H1 (cell line): ENCODE measurements around the gene NEDD8. TPM values are rescaled to one million over a fixed set of nuclear protein-coding genes. Genes with fewer than 3 reads are reported as not detected.

Source experiments
- CTCF ChIA-PET: fragments of 300-600 bp; sonication (Branson Sonifier 250); formaldehyde crosslinking; loops from one replicate; lab custom pipeline; 2021; ENCODE audit not compliant: partially characterized antibody; lab: Charles Lee
- POLR2A ChIA-PET: fragments of 300-600 bp; sonication (Branson Sonifier 250); formaldehyde crosslinking; loops from one replicate; lab custom pipeline; 2021; ENCODE audit warnings: inconsistent platforms; ENCODE audit not compliant: partially characterized antibody; lab: Charles Lee
- DNase-seq, 2 experiments: peaks; one replicate each; pipeline versions ENCODE4 v3.0.0 to v3.0.0-alpha.2; 2010 to 2022; ENCODE audit warnings: low spot score in 2 of 2, low read depth in 1 of 2, mixed read lengths in 1 of 2
- FAIRE-seq: peaks from 2 replicates; lab custom pipeline; 2011; peaks lifted over from hg19 to GRCh38; lab: Jason Lieb, UNC
- H2AFZ ChIP-seq: 2 replicates; pipeline ENCODE4 v1.8.1; 2012; ENCODE audit warnings: low read length, inconsistent platforms
- H2AK5ac ChIP-seq: 2 replicates; pipeline ENCODE4 v1.6.1; 2013; ENCODE audit warnings: low read depth, low read length
- H2BK120ac ChIP-seq: replicated peaks from 2 replicates; pipeline ENCODE3; 2013; ENCODE audit warnings: low read depth, low read length, inconsistent platforms
- H2BK12ac ChIP-seq: 2 replicates; pipeline ENCODE4 v1.6.1; 2013; ENCODE audit warnings: low read depth, low read length
- H2BK15ac ChIP-seq: 2 replicates; pipeline ENCODE4 v1.6.1; 2013; ENCODE audit warnings: low read length
- H2BK20ac ChIP-seq: 2 replicates; pipeline ENCODE4 v1.6.1; 2013; ENCODE audit warnings: low read length
- H2BK5ac ChIP-seq: 2 replicates; pipeline ENCODE4 v1.6.1; 2013; ENCODE audit warnings: low read depth, low read length
- H3K14ac ChIP-seq: 2 replicates; pipeline ENCODE4 v1.6.1; 2013; ENCODE audit warnings: inconsistent platforms; ENCODE audit not compliant: insufficient read length
- H3K18ac ChIP-seq: 2 replicates; pipeline ENCODE4 v1.6.1; 2013; ENCODE audit warnings: low read length; ENCODE audit errors: extremely low read depth
- H3K23ac ChIP-seq: 2 replicates; pipeline ENCODE4 v1.6.1; 2013; ENCODE audit warnings: inconsistent platforms; ENCODE audit not compliant: insufficient read length
- H3K23me2 ChIP-seq: 2 replicates; pipeline ENCODE4 v1.6.1; 2013; ENCODE audit warnings: low read depth, low read length
- H3K27ac ChIP-seq: 2 replicates; pipeline ENCODE4 v1.6.1; 2011; ENCODE audit warnings: low read depth, low read length, inconsistent platforms
- H3K27me3 ChIP-seq, 4 experiments: replicated peaks in 1 of 4; 1 replicate in 1 of 4; 2 replicates in 3 of 4; pipeline versions ENCODE4 v1.6.1 to v1.8.1; 2011 to 2013; ENCODE audit warnings: low read length in 3 of 4, mild to moderate bottlenecking in 3 of 4, inconsistent platforms in 2 of 4, mixed read lengths in 2 of 4, moderate library complexity in 1 of 4; ENCODE audit not compliant: control insufficient read depth in 3 of 4, insufficient read depth in 3 of 4; ENCODE audit errors: extremely low read depth in 1 of 4
- H3K36me3 ChIP-seq, 4 experiments: 2 replicates each; pipeline versions ENCODE4 v1.6.1 to v1.8.1; 2011 to 2013; ENCODE audit warnings: mild to moderate bottlenecking in 4 of 4, low read length in 3 of 4, moderate library complexity in 2 of 4, control low read depth in 1 of 4, inconsistent platforms in 1 of 4; ENCODE audit not compliant: insufficient read depth in 4 of 4, control insufficient read depth in 2 of 4
- H3K4ac ChIP-seq: replicated peaks from 2 replicates; pipeline ENCODE3; 2013; ENCODE audit warnings: low read length, low read depth, mixed read lengths, inconsistent platforms; ENCODE audit not compliant: insufficient read length
- H3K4me1 ChIP-seq, 4 experiments: replicated peaks in 1 of 4; 1 replicate in 1 of 4; 2 replicates in 3 of 4; pipeline versions ENCODE4 v1.6.1 to v1.8.1; 2011 to 2013; ENCODE audit warnings: low read length in 3 of 4, inconsistent platforms in 2 of 4, mixed read lengths in 1 of 4; ENCODE audit not compliant: insufficient read depth in 4 of 4, control insufficient read depth in 3 of 4
- H3K4me2 ChIP-seq, 2 experiments: 2 replicates each; pipeline versions ENCODE4 v1.6.1 to v1.8.1; 2011 to 2013; ENCODE audit warnings: low read depth in 2 of 2, low read length in 2 of 2, control low read depth in 1 of 2, inconsistent platforms in 1 of 2, mild to moderate bottlenecking in 1 of 2; ENCODE audit not compliant: insufficient read depth in 1 of 2
- H3K4me3 ChIP-seq, 4 experiments: fragments of 200-600, 300-600 bp in 1 of 4; sonication (generic), shearing (Covaris generic), sonication (Bioruptor Twin) in 1 of 4; 2 replicates each; pipeline versions ENCODE4 v1.5.1 to v1.8.1; 2011 to 2016; ENCODE audit warnings: low read length in 4 of 4, low read depth in 3 of 4, control low read depth in 2 of 4, inconsistent platforms in 2 of 4, mild to moderate bottlenecking in 2 of 4, mixed read lengths in 1 of 4, moderate library complexity in 1 of 4; ENCODE audit not compliant: insufficient read depth in 2 of 4; ENCODE audit errors: extremely low read depth in 1 of 4
- H3K56ac ChIP-seq: replicated peaks from 2 replicates; pipeline ENCODE3; 2013; ENCODE audit warnings: low read depth, mild to moderate bottlenecking, mixed read lengths, low read length, inconsistent platforms; ENCODE audit not compliant: insufficient read length
- H3K79me1 ChIP-seq: 2 replicates; pipeline ENCODE4 v1.6.1; 2013; ENCODE audit warnings: low read depth, low read length, control low read depth
- H3K79me2 ChIP-seq, 2 experiments: 2 replicates each; pipeline versions ENCODE4 v1.6.1 to v1.8.1; 2012 to 2013; ENCODE audit warnings: low read length in 2 of 2, mild to moderate bottlenecking in 2 of 2, inconsistent platforms in 1 of 2; ENCODE audit not compliant: insufficient read depth in 2 of 2, control insufficient read depth in 1 of 2
- H3K9ac ChIP-seq, 4 experiments: replicated peaks in 1 of 4; 1 replicate in 1 of 4; 2 replicates in 3 of 4; pipeline versions ENCODE4 v1.6.1 to v1.8.1; 2011 to 2013; ENCODE audit warnings: low read depth in 3 of 4, low read length in 3 of 4, control low read depth in 2 of 4, mild to moderate bottlenecking in 2 of 4, moderate library complexity in 2 of 4, inconsistent platforms in 1 of 4; ENCODE audit errors: extremely low read depth in 1 of 4
- H3K9me3 ChIP-seq, 2 experiments: 2 replicates each; pipeline versions ENCODE4 v1.6.1 to v1.8.1; 2012 to 2013; ENCODE audit warnings: mild to moderate bottlenecking in 2 of 2, moderate library complexity in 2 of 2, control low read depth in 1 of 2, inconsistent platforms in 1 of 2, low read depth in 1 of 2, low read length in 1 of 2, mixed read lengths in 1 of 2; ENCODE audit not compliant: insufficient read depth in 2 of 2
- H4K20me1 ChIP-seq, 2 experiments: replicated peaks in 1 of 2; 2 replicates each; pipeline versions ENCODE3 to v1.8.1; 2011 to 2013; ENCODE audit warnings: inconsistent platforms in 2 of 2, low read length in 2 of 2, mild to moderate bottlenecking in 1 of 2; ENCODE audit not compliant: insufficient read depth in 2 of 2, control insufficient read depth in 1 of 2
- H4K5ac ChIP-seq: 2 replicates; pipeline ENCODE4 v1.6.1; 2013; ENCODE audit warnings: low read length, low read depth, mixed read lengths, inconsistent platforms; ENCODE audit not compliant: insufficient read length
- H4K8ac ChIP-seq: 2 replicates; pipeline ENCODE4 v1.8.0; 2013; ENCODE audit warnings: mild to moderate bottlenecking, moderate library complexity, low read length, inconsistent platforms; ENCODE audit not compliant: insufficient read depth; ENCODE audit errors: extremely low read depth
- H4K91ac ChIP-seq: replicated peaks from 2 replicates; pipeline ENCODE3; 2013; ENCODE audit warnings: low read length, mixed read lengths, inconsistent platforms; ENCODE audit not compliant: insufficient read length
- ASH2L ChIP-seq: fragments of 200-600, 300-600 bp; sonication (generic); IDR thresholded peaks from one replicate; pipeline ENCODE4 v1.7.1; 2017; ENCODE audit warnings: low read length
- SAP30 ChIP-seq: fragments of 300-600 bp; sonication (generic); IDR thresholded peaks from 2 replicates; pipeline ENCODE4 v1.7.1; 2012; ENCODE audit warnings: low read length, moderate library complexity, mild to moderate bottlenecking, inconsistent platforms; ENCODE audit not compliant: insufficient read depth, insufficient replicate concordance
- SP1 ChIP-seq: IDR thresholded peaks from 2 replicates; pipeline ENCODE4 v1.6.1; 2011; ENCODE audit warnings: low read depth, low read length
- SP2 ChIP-seq: IDR thresholded peaks from 2 replicates; pipeline ENCODE4 v1.6.1; 2012; ENCODE audit warnings: mild to moderate bottlenecking, low read length, inconsistent platforms
- TAF7 ChIP-seq: optimal IDR thresholded peaks from 2 replicates; pipeline ENCODE3; 2011; ENCODE audit warnings: low read depth, mild to moderate bottlenecking, inconsistent platforms, low read length, moderate library complexity, borderline replicate concordance
- TBP ChIP-seq: IDR thresholded peaks from 2 replicates; pipeline ENCODE4 v1.6.1; 2011; ENCODE audit warnings: low read depth, low read length, improper control_type of control experiment
- WGBS, 2 experiments: shearing (Covaris generic) in 1 of 2; methylation state at CpG; one replicate each; pipeline versions ENCODE4 v1.1.6 to v1.1.7; 2013 to 2015; ENCODE audit warnings: low lambda C conversion rate in 2 of 2, mixed read lengths in 2 of 2, inconsistent platforms in 1 of 2, low coverage in 1 of 2, missing lambda C conversion rate in 1 of 2; ENCODE audit not compliant: insufficient replicate concordance in 2 of 2, insufficient coverage in 1 of 2, insufficient read length in 1 of 2; ENCODE audit errors: extremely low coverage in 1 of 2, missing lambda C conversion rate in 1 of 2; 5-methylcytosine and 5-hydroxymethylcytosine counted together
- polyA plus RNA-seq, 7 experiments: library from polyadenylated mRNA; depleted of rRNA in 3 of 7; stranded (reverse) in 5 of 7; unstranded in 2 of 7; fragments of >200 nt in 5 of 7; fragments of 200-250 nt in 2 of 7; gene quantifications; 1 replicate in 5 of 7; 2 replicates in 1 of 7; 4 replicates in 1 of 7; pipeline versions ENCODE4 v1.2.1 to v1.2.3, GENCODE V29; 2011 to 2013; ENCODE audit warnings: missing spikeins in 2 of 7, mixed read lengths in 2 of 7
- total RNA-seq: library from RNA; stranded (reverse); fragmentation: NEBNext Ultra II Directional; extraction: Animal tissue kit (Norgen Biotek cat#: 25700); gene quantifications from 2 replicates; pipeline ENCODE4 v1.2.1, GENCODE V29; 2021

The NEDD8 gene
- total and polyA plus RNA-seq, 2 of the 8 experiments (the other 6 are each of a cell fraction or from before 2014, with no cell fraction given): 253 to 317 TPM

- Histone ChIP-seq H2BK120ac (no peak overlapping the region), H3K9me3 (no peaks in the 10 kb centered on the region), H3K23me2 (peaks cover 11% of the 10 kb centered on the region), H3K18ac (no peak overlapping the region), H2AK5ac (no peak overlapping the region), H2BK20ac (no peak overlapping the region), H3K56ac (no peak overlapping the region), H4K8ac (no peak overlapping the region), H3K14ac (no peak overlapping the region), H3K9ac (no peak overlapping the region; a peak in 1 of 7 replicates), H3K4me1 (peaks cover 2 to 14% (median 4%) of the 10 kb centered on the region in 4 experiments; a peak in 5 of 7 replicates), H3K4me3 (no peak overlapping the region), H2BK15ac (no peak overlapping the region), H3K36me3 (peaks cover 18 to 58% (median 48%) of the 10 kb centered on the region in 4 experiments), H4K91ac (no peak overlapping the region), H3K23ac (no peak overlapping the region), H3K79me2 (peaks cover under 1 to 22% of the 10 kb centered on the region in 2 experiments; a peak in 3 of 4 replicates), H3K4me2 (no peak overlapping the region), H3K27me3 (no peaks in the 10 kb centered on the region; a peak in 1 of 7 replicates), H4K20me1 (peaks cover 3 to 14% of the 10 kb centered on the region in 2 experiments), H2BK12ac (no peak overlapping the region), H4K5ac (no peak overlapping the region), H2BK5ac (no peak overlapping the region), H2AFZ (no peak overlapping the region), H3K4ac (no peak overlapping the region), H3K27ac (no peak overlapping the region), H3K79me1 (no peaks in the 10 kb centered on the region; the same call in none of the 2 replicates)
- DNase-seq (no peak), FAIRE-seq (no peak)
- ChIA-PET POLR2A (interaction anchor here (0.7 to 5.1 kb wide), 8 partner anchors 10 to 1141 kb away, joined by 3 to 19 read pairs (median 4); partner anchors contain the start of genes ACIN1, C14orf119, MDP1 and RABGGTA), CTCF (interaction anchor here (1.3 to 1.9 kb wide), 6 partner anchors 20 to 96 kb away, joined by 3 to 8 read pairs (median 6); partner anchors contain the start of gene MDP1)
- TF ChIP-seq TAF7: no peak
- TF ChIP-seq SAP30: no peak
- TF ChIP-seq TBP: no peak
- TF ChIP-seq ASH2L: no peak
- TF ChIP-seq SP2: no peak
- no peak for TF ChIP-seq SP1
- 86% methylated on average over 5 of the region's 5 CpGs; no CpG with 5 or more reads in 1 of the 2 experiments for WGBS, 2 experiments
Measured at GRCh38 chr14:24235804-24236688, 3.9 kb upstream of the NEDD8 start.
